ENCODE measurements around the gene KRTAP13-4. TPM values are rescaled to one million over a fixed set of nuclear protein-coding genes. Genes with fewer than 3 reads are reported as not detected.

The KRTAP13-4 gene
- total RNA-seq, result not detected
- not detected for polyA plus RNA-seq
- long read RNA-seq, donor 1, result 0 reads
- long read RNA-seq, donor 2, result 0 reads

- no peak for ATAC-seq
- H3K27me3 ChIP-seq (ENCODE audit: insufficient read depth in 3 of 3, low read length in 2 of 3), result no peaks in the 10 kb centered on the region
- no peaks in the 10 kb centered on the region for H3K36me3 ChIP-seq (ENCODE audit: insufficient read depth in 1 of 2, low read depth in 1 of 2)
- 70 to 84% (median 78%) methylated on average over 9 of the region's 9 CpGs for WGBS, 3 donors
- H3K4me1 ChIP-seq, result no peaks in the 10 kb centered on the region
- no peaks in the 10 kb centered on the region for H3K9me3 ChIP-seq
- H3K27ac ChIP-seq, result no peak within 1 kb of the TSS
- TF ChIP-seq CTCF (IDR thresholded peaks at IDR 0.05), result no peak
- no peak for DNase-seq
- intact Hi-C loops (cut with DNase I), result no loop called here
- no peak within 1 kb of the TSS for H3K4me3 ChIP-seq
These were observed at the start of gene KRTAP13-4 for GRCh38 chr21:30430170-30430655. TSS of gene KRTAP13-4 (plus strand) at chr21:30430220. CDS start at chr21:30430276, 56 bp downstream.

- no peak for TF ChIP-seq CTCF (IDR thresholded peaks at IDR 0.05)
- 30 to 38% (median 31%) methylated on average over 1 of the region's 1 CpG for WGBS, 3 donors
- Histone ChIP-seq H3K4me3 (no peak overlapping the region), H3K27me3 (ENCODE audit: insufficient read depth in 3 of 3, low read length in 2 of 3) (no peaks in the 10 kb centered on the region), H3K27ac (no peak overlapping the region), H3K36me3 (ENCODE audit: insufficient read depth in 1 of 2, low read depth in 1 of 2) (no peaks in the 10 kb centered on the region), H3K4me1 (no peaks in the 10 kb centered on the region), H3K9me3 (no peaks in the 10 kb centered on the region)
- ATAC-seq (no peak), DNase-seq (no peak)
- intact Hi-C loops (cut with DNase I), result no loop called here
These were observed 47.8 kb upstream of the KRTAP13-4 start for GRCh38 chr21:30382201-30382600.

- TF ChIP-seq CTCF (IDR thresholded peaks at IDR 0.05), result no peak
- WGBS, 3 donors, result 60 to 65% (median 61%) methylated on average over 2 of the region's 2 CpGs
These were observed 38.5 kb upstream of the KRTAP13-4 start for GRCh38 chr21:30391492-30392025.

GRCh38 chr21:30395731-30396130 is 34.3 kb upstream of the KRTAP13-4 start, which contains the start of gene KRTAP13-1:
TSS of gene KRTAP13-1 (plus strand) at chr21:30396031. CDS start at chr21:30396087, 56 bp downstream.
- Histone ChIP-seq H3K27ac (no peak within 1 kb of the TSS), H3K27me3 (ENCODE audit: insufficient read depth in 3 of 3, low read length in 2 of 3) (no peaks in the 10 kb centered on the region), H3K4me3 (no peak within 1 kb of the TSS), H3K4me1 (no peaks in the 10 kb centered on the region), H3K36me3 (ENCODE audit: insufficient read depth in 1 of 2, low read depth in 1 of 2) (no peaks in the 10 kb centered on the region), H3K9me3 (no peaks in the 10 kb centered on the region)
- DNase-seq, result no peak
- no peak for ATAC-seq
- intact Hi-C loops (cut with DNase I), result no loop called here
- TF ChIP-seq CTCF (IDR thresholded peaks at IDR 0.05), result no peak
- WGBS, 3 donors, result 74 to 80% (median 79%) methylated on average over 4 of the region's 4 CpGs

More at GRCh38 chr21:30391492-30392025, 38.5 kb upstream of the KRTAP13-4 start:
- no peak overlapping the region for H3K27ac ChIP-seq
- no peaks in the 10 kb centered on the region for H3K36me3 ChIP-seq (ENCODE audit: insufficient read depth in 1 of 2, low read depth in 1 of 2)
- H3K27me3 ChIP-seq (ENCODE audit: insufficient read depth in 3 of 3, low read length in 2 of 3), result no peaks in the 10 kb centered on the region
- DNase-seq (no peak), ATAC-seq (no peak)
- H3K4me3 ChIP-seq, result no peak overlapping the region
- intact Hi-C loops (cut with DNase I), result no loop called here
- H3K4me1 ChIP-seq, result no peaks in the 10 kb centered on the region
- no peaks in the 10 kb centered on the region for H3K9me3 ChIP-seq
